Ishikawa (cell line): ENCODE results near the gene YIF1A.

ENCODE experiments used
- CEBPB ChIP-seq: IDR thresholded peaks from 2 replicates; pipeline ENCODE4 v1.6.1; 2012
- CREB1 ChIP-seq: IDR thresholded peaks from 2 replicates; pipeline ENCODE4 v1.6.1; 2012; ENCODE audit warnings: low read depth
- EGR1 ChIP-seq: IDR thresholded peaks from 2 replicates; pipeline ENCODE4 v1.6.1; 2012
- FOXM1 ChIP-seq: IDR thresholded peaks from 2 replicates; pipeline ENCODE4 v1.6.1; 2012; ENCODE audit warnings: low read depth, borderline replicate concordance
- TCF12 ChIP-seq: IDR thresholded peaks from 2 replicates; pipeline ENCODE4 v1.6.1; 2012; ENCODE audit warnings: low read depth
- TEAD4 ChIP-seq: IDR thresholded peaks from 2 replicates; pipeline ENCODE4 v1.6.1; 2012
- YY1 ChIP-seq: IDR thresholded peaks from 2 replicates; pipeline ENCODE4 v1.6.1; 2012; ENCODE audit warnings: low read depth
- TF ChIP-seq, protein P1 (sequence below): IDR thresholded peaks from 2 replicates; pipeline ENCODE4 v1.6.1; 2012; ENCODE audit warnings: low read depth, mild to moderate bottlenecking
- TF ChIP-seq, protein P2 (sequence below): IDR thresholded peaks from 2 replicates; pipeline ENCODE4 v1.6.1; 2012

The YIF1A gene

DNA sequence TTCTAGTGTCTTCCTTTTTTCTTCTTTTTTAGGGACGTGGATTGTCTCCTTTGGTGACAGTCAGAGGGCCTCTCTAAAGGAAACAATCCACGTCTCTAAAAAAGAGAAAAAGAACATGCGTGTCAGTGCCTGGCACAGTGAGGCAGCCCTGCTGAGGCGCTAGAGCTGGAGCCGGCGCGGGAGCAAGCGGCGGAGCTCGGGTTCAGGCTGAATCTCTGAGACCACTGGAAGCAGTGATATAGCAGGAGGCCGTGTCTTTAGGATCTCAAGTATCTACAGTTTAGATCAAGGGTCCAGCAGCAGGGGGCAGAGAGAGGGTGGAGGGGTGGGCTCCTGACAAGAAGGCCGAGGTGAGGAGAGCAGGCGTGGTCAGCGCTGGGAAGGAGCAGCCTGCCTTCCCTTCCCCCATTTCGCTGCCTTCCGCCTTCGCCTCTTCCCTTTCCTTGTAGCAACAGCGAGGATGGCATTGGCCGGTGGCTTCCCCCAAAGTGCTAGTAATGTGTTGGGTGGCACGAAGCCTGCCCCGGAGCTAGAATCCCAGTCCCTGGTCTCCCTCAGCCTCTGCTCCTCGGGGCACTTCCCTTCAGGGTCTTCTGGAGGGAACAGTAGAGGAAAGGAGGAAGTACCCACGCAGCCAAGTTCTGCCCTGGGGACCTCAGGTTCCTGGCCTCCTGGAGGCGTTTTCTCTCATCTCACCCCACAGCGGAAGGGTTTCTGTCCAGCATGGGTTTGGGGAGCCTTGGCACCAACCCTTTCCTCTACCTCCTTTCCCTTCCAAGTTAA, 48.8 kb downstream of the YIF1A start:
- TF ChIP-seq, protein P1, sequence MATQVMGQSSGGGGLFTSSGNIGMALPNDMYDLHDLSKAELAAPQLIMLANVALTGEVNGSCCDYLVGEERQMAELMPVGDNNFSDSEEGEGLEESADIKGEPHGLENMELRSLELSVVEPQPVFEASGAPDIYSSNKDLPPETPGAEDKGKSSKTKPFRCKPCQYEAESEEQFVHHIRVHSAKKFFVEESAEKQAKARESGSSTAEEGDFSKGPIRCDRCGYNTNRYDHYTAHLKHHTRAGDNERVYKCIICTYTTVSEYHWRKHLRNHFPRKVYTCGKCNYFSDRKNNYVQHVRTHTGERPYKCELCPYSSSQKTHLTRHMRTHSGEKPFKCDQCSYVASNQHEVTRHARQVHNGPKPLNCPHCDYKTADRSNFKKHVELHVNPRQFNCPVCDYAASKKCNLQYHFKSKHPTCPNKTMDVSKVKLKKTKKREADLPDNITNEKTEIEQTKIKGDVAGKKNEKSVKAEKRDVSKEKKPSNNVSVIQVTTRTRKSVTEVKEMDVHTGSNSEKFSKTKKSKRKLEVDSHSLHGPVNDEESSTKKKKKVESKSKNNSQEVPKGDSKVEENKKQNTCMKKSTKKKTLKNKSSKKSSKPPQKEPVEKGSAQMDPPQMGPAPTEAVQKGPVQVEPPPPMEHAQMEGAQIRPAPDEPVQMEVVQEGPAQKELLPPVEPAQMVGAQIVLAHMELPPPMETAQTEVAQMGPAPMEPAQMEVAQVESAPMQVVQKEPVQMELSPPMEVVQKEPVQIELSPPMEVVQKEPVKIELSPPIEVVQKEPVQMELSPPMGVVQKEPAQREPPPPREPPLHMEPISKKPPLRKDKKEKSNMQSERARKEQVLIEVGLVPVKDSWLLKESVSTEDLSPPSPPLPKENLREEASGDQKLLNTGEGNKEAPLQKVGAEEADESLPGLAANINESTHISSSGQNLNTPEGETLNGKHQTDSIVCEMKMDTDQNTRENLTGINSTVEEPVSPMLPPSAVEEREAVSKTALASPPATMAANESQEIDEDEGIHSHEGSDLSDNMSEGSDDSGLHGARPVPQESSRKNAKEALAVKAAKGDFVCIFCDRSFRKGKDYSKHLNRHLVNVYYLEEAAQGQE = no peak

DNA sequence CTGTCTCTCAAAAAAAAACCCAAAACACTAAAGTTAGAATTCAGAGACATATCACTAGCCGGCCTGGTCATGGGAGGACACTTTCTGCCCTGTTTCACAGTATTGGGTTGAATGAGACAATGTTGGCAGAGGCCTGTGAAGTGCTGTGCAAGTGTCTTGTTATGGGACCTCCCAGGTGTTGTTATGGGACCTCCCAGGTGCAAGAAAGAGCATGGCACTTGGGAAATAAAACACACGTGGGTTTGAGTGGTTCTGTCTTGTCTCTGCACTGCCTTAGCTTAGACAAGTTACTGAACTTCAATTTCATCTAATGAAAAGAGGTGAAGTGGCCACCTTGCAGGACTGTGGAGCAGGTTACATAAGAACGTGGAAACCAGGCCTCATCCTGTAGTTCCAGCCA, 49.4 kb downstream of the YIF1A start:
- TF ChIP-seq CREB1 (no peak), EGR1 (no peak)
- TF ChIP-seq, protein P2, sequence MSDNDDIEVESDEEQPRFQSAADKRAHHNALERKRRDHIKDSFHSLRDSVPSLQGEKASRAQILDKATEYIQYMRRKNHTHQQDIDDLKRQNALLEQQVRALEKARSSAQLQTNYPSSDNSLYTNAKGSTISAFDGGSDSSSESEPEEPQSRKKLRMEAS = no peak
- TF ChIP-seq, protein P1 = no peak

DNA sequence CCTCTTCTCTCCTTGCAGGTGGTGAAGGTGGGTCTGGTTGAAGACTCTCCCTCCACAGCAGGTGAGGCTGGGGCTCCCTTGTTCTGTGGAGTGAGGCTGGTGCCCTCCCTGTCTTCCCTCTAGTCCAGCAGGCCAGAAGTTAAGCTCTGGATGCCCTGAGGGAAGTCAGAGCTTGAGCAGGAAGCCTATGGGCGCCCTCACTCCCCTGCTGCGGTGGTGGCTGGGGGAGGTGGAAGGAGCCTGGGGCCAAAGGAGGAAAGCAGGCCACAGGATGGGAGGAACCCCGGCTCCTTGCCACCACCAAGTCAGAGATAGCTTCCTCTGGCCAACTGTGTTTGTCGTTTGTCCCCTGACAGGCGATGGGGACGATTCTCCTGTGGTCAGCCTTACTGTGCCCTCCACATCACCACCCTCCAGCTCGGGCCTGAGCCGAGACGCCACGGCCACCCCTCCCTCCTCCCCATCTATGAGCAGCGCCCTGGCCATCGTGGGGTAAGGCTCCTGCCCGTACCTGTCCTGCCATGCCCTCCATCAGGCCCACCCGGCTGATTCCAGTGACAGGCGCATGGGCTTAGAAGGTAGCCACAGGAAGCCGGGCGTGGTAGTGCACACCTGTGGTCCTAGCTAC, 50.0 kb downstream of the YIF1A start:
- no peak for TF ChIP-seq CREB1
- TF ChIP-seq, protein P1 = no peak
- TF ChIP-seq TCF12 = no peak
- TF ChIP-seq CEBPB = no peak

DNA sequence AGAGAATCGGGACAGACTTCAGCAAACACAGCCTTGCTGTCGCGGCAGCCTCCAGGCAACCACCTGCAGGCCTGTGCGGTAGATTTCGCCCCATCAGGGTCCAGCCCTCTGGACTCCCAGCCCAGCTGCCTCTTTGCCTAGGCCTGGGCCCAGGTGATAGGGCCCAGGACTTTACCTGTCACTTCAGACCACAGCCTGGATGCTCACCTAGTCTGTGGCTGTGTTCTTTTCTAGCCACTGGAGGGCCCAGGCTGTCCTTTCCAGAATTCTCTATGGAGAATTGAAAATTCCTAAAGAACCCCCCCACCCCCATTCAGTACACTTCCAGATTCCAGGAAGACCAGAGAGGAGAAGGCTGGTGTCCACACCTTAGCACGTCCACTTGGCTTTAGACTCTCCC, 51.1 kb downstream of the YIF1A start:
- TF ChIP-seq CREB1 (no peak), EGR1 (no peak)
- TF ChIP-seq, protein P1 = no peak

DNA sequence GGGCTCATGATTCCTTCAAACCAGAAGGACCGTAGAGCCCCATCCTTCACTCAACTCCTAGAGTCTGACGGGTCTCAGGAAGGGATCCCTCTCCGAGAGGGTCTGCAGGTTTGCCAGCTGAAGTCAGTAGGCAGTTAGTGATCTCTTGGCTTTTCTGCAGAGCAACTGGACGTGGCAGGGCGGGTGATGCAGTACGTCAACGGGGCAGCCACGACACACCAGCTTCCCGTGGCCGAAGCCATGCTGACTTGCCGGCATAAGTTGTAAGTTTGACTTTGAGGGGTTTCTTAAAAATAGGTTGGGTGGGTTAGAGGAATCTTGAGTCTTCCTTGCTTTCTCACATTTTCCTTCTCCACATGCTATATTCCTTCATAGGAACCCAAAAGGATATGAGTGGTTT, 53.8 kb downstream of the YIF1A start:
- TF ChIP-seq, protein P1 = no peak
- TF ChIP-seq TEAD4 = no peak
- no peak for TF ChIP-seq FOXM1
- TF ChIP-seq YY1 = no peak
